Adrenal gland (tissue), 5 donors: Measurements from ENCODE around the gene CDK14.

Experiments used
- POLR2A ChIP-seq, 2 donors: fragments of 450-650 bp; IDR thresholded peaks; one replicate each; pipeline ENCODE4 v1.6.1; 2017; ENCODE audit warnings: antibody characterized with exemption in 2 of 2, mild to moderate bottlenecking in 2 of 2, moderate library complexity in 1 of 2
- TF ChIP-seq, protein P1 (sequence below), 6 experiments: fragments of 450-650 bp in 4 of 6; fragments of 200-600 bp in 2 of 6; sonication (generic) in 1 of 6; IDR thresholded peaks; 1 replicate in 5 of 6; 2 replicates in 1 of 6; pipeline versions ENCODE4 v1.5.1 to v1.8.0; 2016 to 2021; ENCODE audit warnings: antibody characterized with exemption in 6 of 6, mild to moderate bottlenecking in 2 of 6, moderate library complexity in 1 of 6
- donor health status: DM: no; HTN: no; CAD: no.

DNA sequence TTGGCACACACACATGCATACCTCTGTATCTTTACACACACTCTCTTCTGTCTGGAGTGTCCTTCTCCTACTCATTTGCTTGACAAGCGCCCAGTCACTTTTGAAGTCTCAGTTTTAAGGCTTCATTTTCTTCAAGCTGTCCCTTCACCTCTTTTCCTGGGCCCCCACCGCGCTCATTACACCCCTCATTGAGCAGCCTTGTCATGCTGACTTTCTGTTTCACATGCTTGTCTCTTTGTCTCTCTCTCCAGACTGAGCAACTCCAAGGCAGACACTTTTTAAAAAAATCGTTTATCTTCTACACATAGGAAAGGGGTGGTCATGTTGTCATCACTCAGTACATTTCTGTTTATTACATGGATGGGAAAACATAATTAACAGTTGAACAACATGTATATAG lies 442.9 kb downstream of the CDK14 start:
- no peak for TF ChIP-seq POLR2A (IDR thresholded peaks at IDR 0.05)
- TF ChIP-seq, protein P1, sequence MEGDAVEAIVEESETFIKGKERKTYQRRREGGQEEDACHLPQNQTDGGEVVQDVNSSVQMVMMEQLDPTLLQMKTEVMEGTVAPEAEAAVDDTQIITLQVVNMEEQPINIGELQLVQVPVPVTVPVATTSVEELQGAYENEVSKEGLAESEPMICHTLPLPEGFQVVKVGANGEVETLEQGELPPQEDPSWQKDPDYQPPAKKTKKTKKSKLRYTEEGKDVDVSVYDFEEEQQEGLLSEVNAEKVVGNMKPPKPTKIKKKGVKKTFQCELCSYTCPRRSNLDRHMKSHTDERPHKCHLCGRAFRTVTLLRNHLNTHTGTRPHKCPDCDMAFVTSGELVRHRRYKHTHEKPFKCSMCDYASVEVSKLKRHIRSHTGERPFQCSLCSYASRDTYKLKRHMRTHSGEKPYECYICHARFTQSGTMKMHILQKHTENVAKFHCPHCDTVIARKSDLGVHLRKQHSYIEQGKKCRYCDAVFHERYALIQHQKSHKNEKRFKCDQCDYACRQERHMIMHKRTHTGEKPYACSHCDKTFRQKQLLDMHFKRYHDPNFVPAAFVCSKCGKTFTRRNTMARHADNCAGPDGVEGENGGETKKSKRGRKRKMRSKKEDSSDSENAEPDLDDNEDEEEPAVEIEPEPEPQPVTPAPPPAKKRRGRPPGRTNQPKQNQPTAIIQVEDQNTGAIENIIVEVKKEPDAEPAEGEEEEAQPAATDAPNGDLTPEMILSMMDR (IDR thresholded peaks at IDR 0.05): no peak
